HL-60 (cell line): ENCODE measurements around the gene RXFP4.

Source experiments
- DNase-seq, 2 experiments: peaks; one replicate each; pipeline ENCODE4 v3.0.0-alpha.2; 2010 to 2020; ENCODE audit warnings: low read depth in 1 of 2, low spot score in 1 of 2
- H3K27ac ChIP-seq: fragments of 250-450 bp; sonication (Bioruptor Pico); replicated peaks from 2 replicates; pipeline ENCODE4 v1.5.1; 2020; ENCODE audit warnings: mild to moderate bottlenecking, moderate library complexity
- H3K27me3 ChIP-seq: fragments of 250-450 bp; sonication (Bioruptor Pico); 2 replicates; pipeline ENCODE4 v1.5.1; 2021; ENCODE audit warnings: mild to moderate bottlenecking, moderate library complexity; ENCODE audit not compliant: insufficient read depth, poor library complexity, severe bottlenecking
- H3K4me3 ChIP-seq: replicated peaks from 2 replicates; pipeline ENCODE4 v1.5.1; 2011; ENCODE audit warnings: mild to moderate bottlenecking, control low read depth, low read length; ENCODE audit not compliant: insufficient read depth
- CTCF ChIP-seq: IDR thresholded peaks from one replicate; pipeline ENCODE4 v1.5.1; 2011; ENCODE audit warnings: low read length, control low read depth, inconsistent platforms; ENCODE audit not compliant: insufficient read depth
- GABPA ChIP-seq: IDR thresholded peaks from 2 replicates; pipeline ENCODE4 v1.6.1; 2012; ENCODE audit warnings: low read depth
- POLR2AphosphoS5 ChIP-seq: IDR thresholded peaks from 2 replicates; pipeline ENCODE4 v1.6.1; 2012; ENCODE audit warnings: low read depth
- REST ChIP-seq: IDR thresholded peaks from 2 replicates; pipeline ENCODE4 v1.6.1; 2012; ENCODE audit warnings: low read depth; ENCODE audit not compliant: insufficient replicate concordance
- SPI1 ChIP-seq: IDR thresholded peaks from 2 replicates; pipeline ENCODE4 v1.6.1; 2012; ENCODE audit warnings: low read depth, mild to moderate bottlenecking, borderline replicate concordance

Gene RXFP4

GRCh38 chr1:155968051-155968400 is 26.6 kb downstream of the RXFP4 start:
- Histone ChIP-seq H3K27me3 (no peaks in the 10 kb centered on the region), H3K4me3 (no peak overlapping the region), H3K27ac (peak overlapping the region; percentile 76)
- DNase-seq: no peak
- TF ChIP-seq CTCF (no peak), SPI1 (no peak), POLR2AphosphoS5 (no peak), REST (no peak), GABPA (no peak)

DNA sequence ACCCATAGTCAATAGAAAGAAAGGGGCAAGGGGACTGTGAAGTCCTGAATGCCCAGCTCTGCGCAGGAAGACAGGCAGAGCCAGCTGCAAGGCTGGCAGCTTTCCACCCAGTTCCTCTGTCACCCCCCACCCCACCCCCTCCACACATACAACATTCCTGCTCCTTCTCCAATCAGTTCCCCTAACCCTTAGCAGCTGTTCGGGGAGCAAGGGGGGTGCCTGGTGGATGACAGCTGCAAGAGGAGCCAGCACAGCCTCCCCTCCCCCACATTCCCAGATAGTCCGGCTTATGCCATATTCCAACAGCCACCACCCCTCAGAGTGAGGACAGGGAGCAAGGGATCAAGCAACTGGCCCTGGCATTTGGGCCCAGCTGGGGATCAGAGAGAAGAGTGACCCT is 27.2 kb downstream of the RXFP4 start:
- no peak overlapping the region for H3K4me3 ChIP-seq
- peak overlapping the region; percentile 76 for H3K27ac ChIP-seq
- TF ChIP-seq SPI1: peak; percentile 14; the same call in 1 of the 2 replicates
- no peak for TF ChIP-seq GABPA
- TF ChIP-seq REST: no peak
- DNase-seq: no peak
- no peaks in the 10 kb centered on the region for H3K27me3 ChIP-seq

- peak overlapping the region; percentile 76 for H3K27ac ChIP-seq
- DNase-seq: no peak
Measured at GRCh38 chr1:155969377-155969791, 27.9 kb downstream of the RXFP4 start.

More at GRCh38 chr1:155969377-155969791, 27.9 kb downstream of the RXFP4 start:
- H3K4me3 ChIP-seq: no peak overlapping the region
- no peaks in the 10 kb centered on the region for H3K27me3 ChIP-seq
- TF ChIP-seq POLR2AphosphoS5 (no peak), CTCF (no peak), REST (no peak), GABPA (no peak), SPI1 (no peak)
